Measurements from ENCODE around the gene FKBP5.

DNA sequence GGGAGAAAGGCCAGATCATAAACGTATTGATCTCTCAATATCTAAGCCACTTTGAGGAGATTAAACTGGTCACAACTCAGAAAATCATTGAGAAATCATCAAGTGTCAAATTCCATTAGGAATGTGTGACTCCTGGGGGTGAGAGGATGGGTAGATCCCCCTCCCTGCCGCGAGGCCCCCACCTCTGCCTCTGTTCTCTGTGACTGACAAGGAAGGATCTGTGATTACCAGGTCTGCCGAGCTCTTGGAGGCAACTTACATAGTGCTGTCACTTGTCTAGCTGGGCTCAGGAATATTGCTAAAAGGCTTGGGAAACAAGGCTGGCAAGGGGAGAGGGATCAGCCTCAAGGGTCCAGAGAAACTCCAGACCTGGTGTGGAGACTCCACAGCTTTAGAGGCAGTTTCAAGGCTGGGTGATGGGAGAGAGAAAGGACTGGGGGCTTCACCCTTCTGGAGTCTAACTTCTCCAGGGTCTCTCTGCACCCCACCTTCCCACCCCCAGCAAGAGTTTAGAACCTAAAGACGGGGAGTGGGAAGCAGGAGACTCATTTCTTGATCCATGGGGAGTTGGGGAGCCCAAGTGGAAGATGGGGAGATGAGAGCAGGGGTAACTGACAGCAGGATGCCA, 36.5 kb upstream of the FKBP5 start:
- TF ChIP-seq EP300 (IDR thresholded peaks at IDR 0.05) (no peak), POLR2A (IDR thresholded peaks at IDR 0.05) (no peak)
- TF ChIP-seq, protein P1, sequence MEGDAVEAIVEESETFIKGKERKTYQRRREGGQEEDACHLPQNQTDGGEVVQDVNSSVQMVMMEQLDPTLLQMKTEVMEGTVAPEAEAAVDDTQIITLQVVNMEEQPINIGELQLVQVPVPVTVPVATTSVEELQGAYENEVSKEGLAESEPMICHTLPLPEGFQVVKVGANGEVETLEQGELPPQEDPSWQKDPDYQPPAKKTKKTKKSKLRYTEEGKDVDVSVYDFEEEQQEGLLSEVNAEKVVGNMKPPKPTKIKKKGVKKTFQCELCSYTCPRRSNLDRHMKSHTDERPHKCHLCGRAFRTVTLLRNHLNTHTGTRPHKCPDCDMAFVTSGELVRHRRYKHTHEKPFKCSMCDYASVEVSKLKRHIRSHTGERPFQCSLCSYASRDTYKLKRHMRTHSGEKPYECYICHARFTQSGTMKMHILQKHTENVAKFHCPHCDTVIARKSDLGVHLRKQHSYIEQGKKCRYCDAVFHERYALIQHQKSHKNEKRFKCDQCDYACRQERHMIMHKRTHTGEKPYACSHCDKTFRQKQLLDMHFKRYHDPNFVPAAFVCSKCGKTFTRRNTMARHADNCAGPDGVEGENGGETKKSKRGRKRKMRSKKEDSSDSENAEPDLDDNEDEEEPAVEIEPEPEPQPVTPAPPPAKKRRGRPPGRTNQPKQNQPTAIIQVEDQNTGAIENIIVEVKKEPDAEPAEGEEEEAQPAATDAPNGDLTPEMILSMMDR (IDR thresholded peaks at IDR 0.05) = no peak
